ENCODE measurements around the gene MAPT. TPM values are rescaled to one million over a fixed set of nuclear protein-coding genes. Genes with fewer than 3 reads are reported as not detected.
"Not testable (repeated sequence)": the region's sequence is repeated elsewhere in the genome, so short reads cannot be mapped to it uniquely, and the experiment has no call there.

MAPT gene
- polyA plus RNA-seq, 1 experiment = 0.27 TPM

GRCh38 chr17:45907750-45908395 lies 13.5 kb downstream of the MAPT start:
- TF ChIP-seq CTCF (IDR thresholded peaks at IDR 0.05; ENCODE audit: low read depth, low read length) = no peak
- ChIA-PET CTCF (interaction anchor here (0.6 kb wide), 1 partner anchor 14 kb away, joined by 5 read pairs; no protein-coding TSS in a partner anchor), POLR2A (no interaction called here)
- Histone ChIP-seq H3K27me3 (ENCODE audit: control insufficient read depth, insufficient read depth, low read length) (peaks cover 25% of the 10 kb centered on the region), H3K4me3 (ENCODE audit: low read depth, low read length) (no peak overlapping the region), H3K27ac (ENCODE audit: low read depth, low read length) (no peak overlapping the region), H3K9me3 (ENCODE audit: control insufficient read depth, insufficient read depth, low read length) (no peaks in the 10 kb centered on the region)
- DNase-seq (ENCODE audit: low read depth, low spot score) = no peak

GRCh38 chr17:45908460-45908859 lies 14.1 kb downstream of the MAPT start:
- Histone ChIP-seq H3K27ac (ENCODE audit: low read depth, low read length) (no peak overlapping the region), H3K4me3 (ENCODE audit: low read depth, low read length) (no peak overlapping the region), H3K27me3 (ENCODE audit: control insufficient read depth, insufficient read depth, low read length) (peaks cover 22% of the 10 kb centered on the region), H3K9me3 (ENCODE audit: control insufficient read depth, insufficient read depth, low read length) (no peaks in the 10 kb centered on the region)
- no peak for DNase-seq (ENCODE audit: low read depth, low spot score)
- no peak for TF ChIP-seq CTCF (IDR thresholded peaks at IDR 0.05; ENCODE audit: low read depth, low read length)
- POLR2A ChIA-PET = no interaction called here
- CTCF ChIA-PET = no interaction called here

- ChIA-PET POLR2A (no interaction called here), CTCF (no interaction called here)
- DNase-seq (ENCODE audit: low read depth, low spot score) = no peak
- no peak for TF ChIP-seq CTCF (IDR thresholded peaks at IDR 0.05; ENCODE audit: low read depth, low read length)
- no peaks in the 10 kb centered on the region for H3K9me3 ChIP-seq (ENCODE audit: control insufficient read depth, insufficient read depth, low read length)
- no peak overlapping the region for H3K27ac ChIP-seq (ENCODE audit: low read depth, low read length)
- H3K4me3 ChIP-seq (ENCODE audit: low read depth, low read length) = no peak overlapping the region
- H3K27me3 ChIP-seq (ENCODE audit: control insufficient read depth, insufficient read depth, low read length) = peaks cover 22% of the 10 kb centered on the region
Observed at GRCh38 chr17:45908935-45909334, 14.6 kb downstream of the MAPT start.

GRCh38 chr17:45910667-45911066 lies 16.3 kb downstream of the MAPT start:
- no peaks in the 10 kb centered on the region for H3K9me3 ChIP-seq (ENCODE audit: control insufficient read depth, insufficient read depth, low read length)

GRCh38 chr17:45912319-45912718 lies 18.0 kb downstream of the MAPT start:
- H3K9me3 ChIP-seq (ENCODE audit: control insufficient read depth, insufficient read depth, low read length) = no peaks in the 10 kb centered on the region
- no peak for TF ChIP-seq CTCF (IDR thresholded peaks at IDR 0.05; ENCODE audit: low read depth, low read length)
- POLR2A ChIA-PET = no interaction called here
- CTCF ChIA-PET = no interaction called here
- peaks cover 4% of the 10 kb centered on the region for H3K27me3 ChIP-seq (ENCODE audit: control insufficient read depth, insufficient read depth, low read length)
- no peak for DNase-seq (ENCODE audit: low read depth, low spot score)
- H3K27ac ChIP-seq (ENCODE audit: low read depth, low read length) = no peak overlapping the region
- no peak overlapping the region for H3K4me3 ChIP-seq (ENCODE audit: low read depth, low read length)

More at GRCh38 chr17:45910667-45911066, 16.3 kb downstream of the MAPT start:
- CTCF ChIA-PET = no interaction called here
- no peak overlapping the region for H3K4me3 ChIP-seq (ENCODE audit: low read depth, low read length)
- no peak for TF ChIP-seq CTCF (IDR thresholded peaks at IDR 0.05; ENCODE audit: low read depth, low read length)
- no peak for DNase-seq (ENCODE audit: low read depth, low spot score)
- H3K27me3 ChIP-seq (ENCODE audit: control insufficient read depth, insufficient read depth, low read length) = peaks cover 14% of the 10 kb centered on the region
- POLR2A ChIA-PET = no interaction called here
- H3K27ac ChIP-seq (ENCODE audit: low read depth, low read length) = no peak overlapping the region

- H3K4me3 ChIP-seq (ENCODE audit: low read depth, low read length); H3K9me3 ChIP-seq (ENCODE audit: control insufficient read depth, insufficient read depth, low read length); DNase-seq (ENCODE audit: low read depth, low spot score); POLR2A ChIA-PET; H3K27me3 ChIP-seq (ENCODE audit: control insufficient read depth, insufficient read depth, low read length); H3K27ac ChIP-seq (ENCODE audit: low read depth, low read length): not testable (repeated sequence)
- CTCF ChIA-PET = interaction anchor here (1.4 kb wide), 1 partner anchor 36 kb away, joined by 3 read pairs; no protein-coding TSS in a partner anchor
Observed at GRCh38 chr17:45913030-45913429, 18.7 kb downstream of the MAPT start.
